Measurements from ENCODE around the gene DQX1. TPM values are rescaled to one million over a fixed set of nuclear protein-coding genes. Genes with fewer than 3 reads are reported as not detected.

Gene DQX1, protein sequence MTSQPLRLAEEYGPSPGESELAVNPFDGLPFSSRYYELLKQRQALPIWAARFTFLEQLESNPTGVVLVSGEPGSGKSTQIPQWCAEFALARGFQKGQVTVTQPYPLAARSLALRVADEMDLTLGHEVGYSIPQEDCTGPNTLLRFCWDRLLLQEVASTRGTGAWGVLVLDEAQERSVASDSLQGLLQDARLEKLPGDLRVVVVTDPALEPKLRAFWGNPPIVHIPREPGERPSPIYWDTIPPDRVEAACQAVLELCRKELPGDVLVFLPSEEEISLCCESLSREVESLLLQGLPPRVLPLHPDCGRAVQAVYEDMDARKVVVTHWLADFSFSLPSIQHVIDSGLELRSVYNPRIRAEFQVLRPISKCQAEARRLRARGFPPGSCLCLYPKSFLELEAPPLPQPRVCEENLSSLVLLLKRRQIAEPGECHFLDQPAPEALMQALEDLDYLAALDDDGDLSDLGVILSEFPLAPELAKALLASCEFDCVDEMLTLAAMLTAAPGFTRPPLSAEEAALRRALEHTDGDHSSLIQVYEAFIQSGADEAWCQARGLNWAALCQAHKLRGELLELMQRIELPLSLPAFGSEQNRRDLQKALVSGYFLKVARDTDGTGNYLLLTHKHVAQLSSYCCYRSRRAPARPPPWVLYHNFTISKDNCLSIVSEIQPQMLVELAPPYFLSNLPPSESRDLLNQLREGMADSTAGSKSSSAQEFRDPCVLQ
- under 1 TPM; 0.50 to 0.96 TPM for total RNA-seq

DNA sequence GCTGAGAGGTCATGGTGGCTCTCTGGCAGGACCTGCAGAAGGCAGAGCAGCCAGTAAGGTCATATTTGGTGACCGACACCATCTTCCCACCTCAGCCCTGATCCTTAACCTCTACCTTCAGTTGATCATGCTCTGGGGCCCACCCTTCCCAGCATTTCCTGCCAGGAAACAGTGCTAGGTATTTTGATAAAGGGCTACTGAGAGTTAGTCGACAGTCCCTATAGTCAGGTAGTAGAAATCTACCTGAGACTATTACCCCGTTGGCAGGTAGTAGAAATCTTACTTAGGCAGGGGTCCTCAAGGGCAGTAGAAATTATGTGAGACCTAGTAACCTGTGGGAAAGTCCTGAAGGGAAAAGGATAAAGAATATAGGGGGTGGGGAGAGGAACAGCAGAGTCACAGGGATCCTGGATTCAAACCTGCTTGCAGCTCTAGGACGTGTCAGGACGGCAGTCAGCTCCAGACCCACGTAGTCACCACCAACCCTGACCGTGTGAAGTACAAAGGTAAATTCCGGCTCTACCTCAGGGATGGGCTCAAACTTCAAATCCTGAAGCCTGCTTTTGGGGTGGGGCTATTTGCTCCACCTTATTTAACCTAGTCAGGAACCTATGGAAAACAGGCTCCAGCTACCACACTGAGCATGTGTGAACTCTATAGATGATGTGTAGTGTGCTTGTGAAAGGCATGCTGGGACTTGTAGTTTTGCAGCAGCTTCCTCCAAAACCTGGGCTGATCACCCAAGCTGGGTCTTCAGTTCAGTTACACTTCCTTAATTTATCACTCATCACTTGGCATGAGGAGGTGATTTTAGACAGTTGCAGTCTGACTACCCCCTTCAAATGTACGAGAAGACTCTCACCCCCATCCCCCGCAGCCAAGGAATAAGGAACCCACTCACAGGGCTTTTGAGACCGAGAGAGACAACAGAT lies at the start of gene DQX1:
TSS of gene DQX1 (minus strand) at position 515 of the 932 bp plus-strand sequence. CDS start at position 13, 502 bp downstream.
- intact Hi-C loops (cut with micrococcal nuclease): no loop called here
- H3K27ac Mint-ChIP-seq: no peak within 1 kb of the TSS
- peaks cover 25% of the 10 kb centered on the region for H3K4me1 Mint-ChIP-seq (ENCODE audit: low read depth)
- ChIA-PET POLR2A (interaction anchor here (0.6 to 1.5 kb wide), 5 partner anchors 11 to 287 kb away, joined by 3 to 5 read pairs (median 3); no protein-coding TSS in a partner anchor), CTCF (interaction anchor here (0.9 to 2.1 kb wide), 3 partner anchors 22 to 52 kb away, joined by 3 to 4 read pairs (median 4); partner anchors contain the start of gene LBX2)
- ATAC-seq: no peak
- peak; percentile 37 for DNase-seq
- TF ChIP-seq, protein P1, sequence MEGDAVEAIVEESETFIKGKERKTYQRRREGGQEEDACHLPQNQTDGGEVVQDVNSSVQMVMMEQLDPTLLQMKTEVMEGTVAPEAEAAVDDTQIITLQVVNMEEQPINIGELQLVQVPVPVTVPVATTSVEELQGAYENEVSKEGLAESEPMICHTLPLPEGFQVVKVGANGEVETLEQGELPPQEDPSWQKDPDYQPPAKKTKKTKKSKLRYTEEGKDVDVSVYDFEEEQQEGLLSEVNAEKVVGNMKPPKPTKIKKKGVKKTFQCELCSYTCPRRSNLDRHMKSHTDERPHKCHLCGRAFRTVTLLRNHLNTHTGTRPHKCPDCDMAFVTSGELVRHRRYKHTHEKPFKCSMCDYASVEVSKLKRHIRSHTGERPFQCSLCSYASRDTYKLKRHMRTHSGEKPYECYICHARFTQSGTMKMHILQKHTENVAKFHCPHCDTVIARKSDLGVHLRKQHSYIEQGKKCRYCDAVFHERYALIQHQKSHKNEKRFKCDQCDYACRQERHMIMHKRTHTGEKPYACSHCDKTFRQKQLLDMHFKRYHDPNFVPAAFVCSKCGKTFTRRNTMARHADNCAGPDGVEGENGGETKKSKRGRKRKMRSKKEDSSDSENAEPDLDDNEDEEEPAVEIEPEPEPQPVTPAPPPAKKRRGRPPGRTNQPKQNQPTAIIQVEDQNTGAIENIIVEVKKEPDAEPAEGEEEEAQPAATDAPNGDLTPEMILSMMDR (IDR thresholded peaks at IDR 0.05): no peak
- no peaks in the 10 kb centered on the region for H3K9me3 Mint-ChIP-seq
- H3K4me3 Mint-ChIP-seq: peak within 1 kb of the TSS; percentile 14
- no peaks in the 10 kb centered on the region for H3K27me3 Mint-ChIP-seq
- peaks cover 46% of the 10 kb centered on the region for H3K36me3 Mint-ChIP-seq (ENCODE audit: low read depth)

DNA sequence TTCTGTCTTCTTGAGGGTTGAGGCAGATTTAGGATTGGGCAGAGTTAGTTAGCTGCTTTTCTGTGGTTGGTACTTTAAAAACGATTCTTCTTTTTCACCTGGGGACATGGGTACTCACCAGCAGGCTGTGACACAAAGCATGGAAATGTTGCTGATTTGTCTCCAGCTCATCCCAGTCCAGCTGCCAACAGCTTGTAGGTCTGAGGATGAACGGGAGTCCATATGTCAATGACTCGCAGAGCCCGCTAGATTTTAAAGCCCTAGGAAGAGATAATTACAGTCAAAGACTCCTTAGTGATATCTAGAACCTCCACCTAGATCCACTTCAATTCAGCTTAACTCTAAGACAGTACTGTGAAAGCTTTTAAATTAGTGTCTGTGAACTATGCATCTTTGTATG lies 49.3 kb upstream of the DQX1 start:
- DNase-seq (no peak), ATAC-seq (no peak)
- Mint-ChIP-seq H3K27ac (no peak overlapping the region), H3K27me3 (no peaks in the 10 kb centered on the region), H3K36me3 (ENCODE audit: low read depth) (peaks cover 2% of the 10 kb centered on the region), H3K4me1 (ENCODE audit: low read depth) (peaks cover 23% of the 10 kb centered on the region), H3K4me3 (no peak overlapping the region), H3K9me3 (no peaks in the 10 kb centered on the region)
- intact Hi-C loops (cut with micrococcal nuclease): no loop called here
- TF ChIP-seq, protein P1 (IDR thresholded peaks at IDR 0.05): no peak
- CTCF ChIA-PET: interaction anchor here (1.4 to 7.6 kb wide), 5 partner anchors 13 to 72 kb away, joined by 3 to 54 read pairs (median 5); no protein-coding TSS in a partner anchor
- POLR2A ChIA-PET: interaction anchor here (0.9 to 2.3 kb wide), 2 partner anchors 8 to 13 kb away, joined by 3 to 5 read pairs; no protein-coding TSS in a partner anchor

DNA sequence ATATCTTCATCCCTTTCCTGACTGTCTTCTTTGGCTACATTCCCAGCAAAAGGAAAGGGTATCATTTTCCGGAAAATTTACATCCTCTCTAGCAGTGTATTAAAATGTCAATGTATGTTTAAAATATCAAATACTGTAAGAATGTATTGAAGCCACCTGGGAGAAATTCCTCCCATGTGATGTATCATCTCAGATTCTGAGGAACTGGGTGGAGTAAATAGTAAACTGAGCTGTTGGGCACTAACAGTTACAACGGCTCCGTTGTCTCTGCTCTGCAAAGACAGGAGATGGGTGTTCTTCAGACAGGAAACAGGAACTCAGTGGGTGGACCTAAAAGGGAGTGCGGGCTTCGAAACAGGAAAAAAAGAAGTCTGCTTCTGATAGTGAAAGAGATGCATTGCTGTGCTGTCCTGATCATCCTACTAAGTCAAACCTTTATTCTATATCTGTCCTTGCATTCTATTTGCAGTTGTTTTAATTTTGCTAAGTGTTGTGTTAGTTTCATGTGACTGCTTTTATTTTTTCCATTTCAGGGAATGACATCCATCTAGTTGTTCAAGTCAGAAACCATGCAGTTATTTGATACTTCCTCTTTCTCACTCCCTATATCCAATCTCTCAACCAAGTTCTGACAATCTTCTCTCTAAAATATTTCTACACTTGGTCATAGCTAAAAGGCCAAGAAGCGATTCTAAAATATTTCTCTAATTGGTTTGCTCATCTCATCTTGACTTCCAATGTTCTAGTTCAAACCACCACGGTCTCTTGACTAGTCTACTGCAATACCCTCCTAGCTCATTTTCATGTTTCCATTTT lies 47.9 kb upstream of the DQX1 start:
- Mint-ChIP-seq H3K27me3 (no peaks in the 10 kb centered on the region), H3K4me1 (ENCODE audit: low read depth) (peaks cover 26% of the 10 kb centered on the region), H3K36me3 (ENCODE audit: low read depth) (peaks cover 2% of the 10 kb centered on the region), H3K4me3 (peak overlapping the region; percentile 36), H3K9me3 (no peaks in the 10 kb centered on the region), H3K27ac (peak overlapping the region; percentile 71)
- DNase-seq (peak; percentile 35), ATAC-seq (peak; percentile 69)
- TF ChIP-seq, protein P1 (IDR thresholded peaks at IDR 0.05): no peak
- CTCF ChIA-PET: interaction anchor here (0.7 to 7.6 kb wide), 6 partner anchors 9 to 70 kb away, joined by 3 to 54 read pairs (median 4); no protein-coding TSS in a partner anchor
- intact Hi-C loops (cut with micrococcal nuclease): no loop called here
- POLR2A ChIA-PET: interaction anchor here (2.3 kb wide), 1 partner anchor 15 kb away, joined by 5 read pairs; no protein-coding TSS in a partner anchor

DNA sequence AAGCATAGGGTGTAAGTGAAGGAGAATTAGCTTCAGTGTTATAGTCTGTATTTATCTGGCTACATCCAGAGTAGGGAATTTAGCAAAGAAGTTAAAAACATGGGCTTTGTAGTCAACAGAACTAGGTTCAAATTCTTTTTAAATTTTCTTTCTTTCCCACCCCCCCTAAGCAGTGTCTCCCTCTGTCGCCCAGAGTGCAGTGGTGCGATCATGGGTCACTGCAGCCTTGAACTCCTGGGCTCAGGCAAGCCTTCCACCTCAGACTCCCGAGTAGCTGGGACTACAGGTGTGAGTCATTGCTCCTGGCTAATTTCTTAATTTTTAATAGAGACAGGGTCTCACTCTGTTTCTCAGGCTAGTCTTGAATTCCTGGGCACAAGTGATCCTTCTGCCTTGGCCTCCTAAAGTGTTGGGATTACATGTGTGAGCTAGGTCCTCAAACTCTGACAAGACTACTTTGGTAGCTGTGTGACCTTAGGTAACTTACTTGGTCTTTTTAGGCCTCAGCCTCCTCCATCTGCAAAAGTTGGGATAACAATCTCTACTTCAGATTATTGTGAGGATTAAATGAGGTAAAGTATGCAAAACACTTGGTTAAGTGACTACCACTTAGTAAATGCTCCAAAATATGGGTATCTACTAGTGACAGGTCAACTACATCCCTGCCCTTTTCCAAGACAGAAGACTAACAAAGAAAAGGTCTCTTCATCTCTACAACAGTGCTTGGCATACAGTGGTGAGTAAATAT lies 46.3 kb upstream of the DQX1 start:
- TF ChIP-seq, protein P1 (IDR thresholded peaks at IDR 0.05): no peak
- no peaks in the 10 kb centered on the region for H3K9me3 Mint-ChIP-seq
- H3K4me3 Mint-ChIP-seq: no peak overlapping the region
- ChIA-PET CTCF (interaction anchor here (1.1 to 7.6 kb wide), 3 partner anchors 11 to 89 kb away, joined by 3 to 54 read pairs (median 5); partner anchors contain the start of genes CCDC142 and TTC31), POLR2A (no interaction called here)
- H3K4me1 Mint-ChIP-seq (ENCODE audit: low read depth): peaks cover 33% of the 10 kb centered on the region
- no peak overlapping the region for H3K27ac Mint-ChIP-seq
- no peak for DNase-seq
- H3K27me3 Mint-ChIP-seq: peaks cover 2% of the 10 kb centered on the region
- ATAC-seq: no peak
- intact Hi-C loops (cut with micrococcal nuclease): no loop called here
- H3K36me3 Mint-ChIP-seq (ENCODE audit: low read depth): peaks cover 2% of the 10 kb centered on the region
